ENCODE data around the gene CMSS1.

- TF ChIP-seq CTCF (IDR thresholded peaks at IDR 0.05; ENCODE audit: low read depth, low read length, missing input control) (no peak), TAF1 (conservative IDR thresholded peaks at IDR 0.05) (no peak)
These were observed 313.6 kb downstream of the CMSS1 start for GRCh38 chr3:100131241-100131640.
